ENCODE data around the gene NPTX2.

GRCh38 chr7:98668255-98668654, 51.2 kb downstream of the NPTX2 start:
- no peak for TF ChIP-seq POLR2AphosphoS5 (IDR thresholded peaks at IDR 0.05)
- TF ChIP-seq, protein P1, sequence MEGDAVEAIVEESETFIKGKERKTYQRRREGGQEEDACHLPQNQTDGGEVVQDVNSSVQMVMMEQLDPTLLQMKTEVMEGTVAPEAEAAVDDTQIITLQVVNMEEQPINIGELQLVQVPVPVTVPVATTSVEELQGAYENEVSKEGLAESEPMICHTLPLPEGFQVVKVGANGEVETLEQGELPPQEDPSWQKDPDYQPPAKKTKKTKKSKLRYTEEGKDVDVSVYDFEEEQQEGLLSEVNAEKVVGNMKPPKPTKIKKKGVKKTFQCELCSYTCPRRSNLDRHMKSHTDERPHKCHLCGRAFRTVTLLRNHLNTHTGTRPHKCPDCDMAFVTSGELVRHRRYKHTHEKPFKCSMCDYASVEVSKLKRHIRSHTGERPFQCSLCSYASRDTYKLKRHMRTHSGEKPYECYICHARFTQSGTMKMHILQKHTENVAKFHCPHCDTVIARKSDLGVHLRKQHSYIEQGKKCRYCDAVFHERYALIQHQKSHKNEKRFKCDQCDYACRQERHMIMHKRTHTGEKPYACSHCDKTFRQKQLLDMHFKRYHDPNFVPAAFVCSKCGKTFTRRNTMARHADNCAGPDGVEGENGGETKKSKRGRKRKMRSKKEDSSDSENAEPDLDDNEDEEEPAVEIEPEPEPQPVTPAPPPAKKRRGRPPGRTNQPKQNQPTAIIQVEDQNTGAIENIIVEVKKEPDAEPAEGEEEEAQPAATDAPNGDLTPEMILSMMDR (IDR thresholded peaks at IDR 0.05) = no peak
- TF ChIP-seq EP300 (IDR thresholded peaks at IDR 0.05) = no peak
- TF ChIP-seq POLR2A (IDR thresholded peaks at IDR 0.05; ENCODE audit: low read depth) = no peak
